ENCODE data around the gene GPR6.

The GPR6 gene

GRCh38 chr6:109961611-109962041 is 16.5 kb upstream of the GPR6 start:
- Histone ChIP-seq H3K4me3 (0 out of 20 replicates have a peak overlapping the region, but pooled peaks of 1 of the 10 experiments have one; percentile 30), H3K4me1 (peaks cover 12 to 31% (median 23%) of the 10 kb centered on the region in 10 experiments), H3K9ac (peak overlapping the region in 7 of 11 experiments; percentile 7 to 64 (median 30); a peak in 9 of 22 replicates), H3K36me3 (0 out of 22 replicates have a peak, but pooled peaks cover 0 to 4% (median 0%) of the 10 kb centered on the region in 11 experiments), H4K20me1 (no peaks in the 10 kb centered on the region), H3K4me2 (peak overlapping the region; percentile 33 to 83 (median 67)), H3K27me3 (no peaks in the 10 kb centered on the region), H3K9me3 (replicated peaks in 1 of 11) (peaks cover 15 to 25% (median 20%) of the 10 kb centered on the region in 11 experiments), H3K27ac (peak overlapping the region in 8 of 11 experiments; percentile 45 to 84 (median 72); a peak in 15 of 22 replicates)
- peak in 3 of 11 experiments; percentile 11 to 31 (median 26); a peak in 1 of 22 replicates for TF ChIP-seq Cebpa-rat (IDR thresholded peaks at IDR 0.05)

GRCh38 chr6:109962271-109962670 is 15.8 kb upstream of the GPR6 start:
- peak overlapping the region in 8 of 11 experiments; percentile 41 to 82 (median 65); a peak in 15 of 22 replicates for H3K27ac ChIP-seq
- H4K20me1 ChIP-seq = no peaks in the 10 kb centered on the region
- peak overlapping the region in 3 of 11 experiments; percentile 2 to 34 (median 17); a peak in 4 of 22 replicates for H3K9ac ChIP-seq
- no peak overlapping the region for H3K4me3 ChIP-seq
- H3K36me3 ChIP-seq = 0 out of 22 replicates have a peak, but pooled peaks cover 0 to 4% (median 0%) of the 10 kb centered on the region in 11 experiments
- H3K9me3 ChIP-seq (replicated peaks in 1 of 11) = peaks cover 15 to 25% (median 20%) of the 10 kb centered on the region in 11 experiments
- peak overlapping the region in 9 of 11 experiments; percentile 59 to 83 (median 69); a peak in 18 of 22 replicates for H3K4me2 ChIP-seq
- TF ChIP-seq Cebpa-rat (IDR thresholded peaks at IDR 0.05) = no peak
- H3K4me1 ChIP-seq = peaks cover 12 to 38% (median 27%) of the 10 kb centered on the region in 10 experiments
- no peaks in the 10 kb centered on the region for H3K27me3 ChIP-seq

GRCh38 chr6:109963598-109964170 is 14.4 kb upstream of the GPR6 start:
- peaks cover 12 to 52% (median 38%) of the 10 kb centered on the region in 10 experiments for H3K4me1 ChIP-seq

DNA sequence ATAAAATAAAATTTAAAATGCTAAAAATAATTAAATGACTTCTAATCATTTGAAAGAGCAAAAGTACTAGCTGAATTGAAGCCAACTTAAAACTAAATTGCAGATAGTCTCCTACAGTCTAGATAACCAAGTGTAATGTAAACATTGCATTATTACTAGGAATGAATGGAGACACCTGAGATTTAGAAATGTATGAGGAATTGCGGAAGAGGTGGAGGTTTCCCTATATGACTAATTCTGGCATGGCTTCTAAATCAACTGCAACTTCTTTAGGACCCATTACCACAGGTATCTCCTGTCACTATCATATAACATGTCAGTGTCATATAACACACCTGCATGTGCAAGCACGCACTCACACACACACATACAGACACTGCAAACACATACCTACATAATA is 13.2 kb upstream of the GPR6 start:
- no peaks in the 10 kb centered on the region for H4K20me1 ChIP-seq
- H3K36me3 ChIP-seq = 0 out of 22 replicates have a peak, but pooled peaks cover 0 to 4% (median 0%) of the 10 kb centered on the region in 11 experiments
- H3K4me1 ChIP-seq = peaks cover 12 to 52% (median 38%) of the 10 kb centered on the region in 10 experiments
- no peaks in the 10 kb centered on the region for H3K27me3 ChIP-seq
- H3K9ac ChIP-seq = no peak overlapping the region
- H3K4me3 ChIP-seq = no peak overlapping the region
- H3K9me3 ChIP-seq (replicated peaks in 1 of 11) = peaks cover 10 to 25% (median 20%) of the 10 kb centered on the region in 11 experiments
- no peak overlapping the region for H3K27ac ChIP-seq
- TF ChIP-seq Cebpa-rat (IDR thresholded peaks at IDR 0.05) = no peak
- no peak overlapping the region for H3K4me2 ChIP-seq

More at GRCh38 chr6:109963598-109964170, 14.4 kb upstream of the GPR6 start:
- no peaks in the 10 kb centered on the region for H4K20me1 ChIP-seq
- no peak overlapping the region for H3K9ac ChIP-seq
- H3K27ac ChIP-seq = no peak overlapping the region
- peaks cover 10 to 25% (median 20%) of the 10 kb centered on the region in 11 experiments for H3K9me3 ChIP-seq (replicated peaks in 1 of 11)
- H3K36me3 ChIP-seq = 0 out of 22 replicates have a peak, but pooled peaks cover 0 to 4% (median 0%) of the 10 kb centered on the region in 11 experiments
- H3K27me3 ChIP-seq = no peaks in the 10 kb centered on the region
- TF ChIP-seq Cebpa-rat (IDR thresholded peaks at IDR 0.05) = no peak
- no peak overlapping the region for H3K4me2 ChIP-seq
- H3K4me3 ChIP-seq = no peak overlapping the region

DNA sequence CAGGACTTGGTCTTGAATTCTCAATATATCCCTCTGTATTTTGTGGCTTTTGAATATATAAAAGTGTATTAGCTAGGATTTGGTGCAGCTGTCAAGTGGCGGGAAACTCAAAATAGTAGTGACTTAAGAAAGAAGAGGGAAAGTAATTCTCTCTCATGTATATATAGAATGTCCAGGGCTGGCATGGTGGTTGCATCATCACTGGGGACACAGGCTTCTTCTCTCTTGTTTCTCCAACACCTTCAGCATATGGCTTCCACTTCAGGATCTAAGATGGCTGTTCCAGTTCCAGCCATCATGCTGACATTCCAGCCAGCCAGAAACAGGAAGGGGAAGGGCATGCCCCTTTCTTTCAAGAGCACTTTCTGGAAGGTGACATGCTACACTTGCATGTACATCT is 11.8 kb upstream of the GPR6 start:
- H3K9ac ChIP-seq = no peak overlapping the region
- peak overlapping the region in 1 of 11 experiments; percentile 65; a peak in 2 of 22 replicates for H3K4me2 ChIP-seq
- H3K9me3 ChIP-seq (replicated peaks in 1 of 11) = peaks cover 10 to 25% (median 20%) of the 10 kb centered on the region in 11 experiments
- H4K20me1 ChIP-seq = no peaks in the 10 kb centered on the region
- no peaks in the 10 kb centered on the region for H3K27me3 ChIP-seq
- no peak overlapping the region for H3K4me3 ChIP-seq
- H3K27ac ChIP-seq = no peak overlapping the region
- 0 out of 22 replicates have a peak, but pooled peaks cover 0 to 4% (median 0%) of the 10 kb centered on the region in 11 experiments for H3K36me3 ChIP-seq
- no peak for TF ChIP-seq Cebpa-rat (IDR thresholded peaks at IDR 0.05)
- peaks cover 8 to 39% (median 30%) of the 10 kb centered on the region in 10 experiments for H3K4me1 ChIP-seq

- Histone ChIP-seq H3K9me3 (replicated peaks in 1 of 11) (peaks cover 8 to 23% (median 14%) of the 10 kb centered on the region in 11 experiments; a peak in 19 of 22 replicates), H3K27ac (no peak overlapping the region), H3K4me1 (no peaks in the 10 kb centered on the region), H3K36me3 (no peaks in the 10 kb centered on the region), H3K4me3 (no peak overlapping the region), H3K4me2 (no peak overlapping the region), H4K20me1 (no peaks in the 10 kb centered on the region; a peak in 1 of 22 replicates), H3K27me3 (no peaks in the 10 kb centered on the region), H3K9ac (no peak overlapping the region)
- no peak for TF ChIP-seq Cebpa-rat (IDR thresholded peaks at IDR 0.05)
Measured at GRCh38 chr6:109977791-109978173, 329 bp upstream of the GPR6 start.

- no peaks in the 10 kb centered on the region; a peak in 1 of 22 replicates for H4K20me1 ChIP-seq
- H3K4me1 ChIP-seq = no peaks in the 10 kb centered on the region
- H3K9ac ChIP-seq = no peak overlapping the region
- peaks cover 8 to 23% (median 14%) of the 10 kb centered on the region in 11 experiments; a peak in 19 of 22 replicates for H3K9me3 ChIP-seq (replicated peaks in 1 of 11)
- no peak overlapping the region for H3K4me2 ChIP-seq
- TF ChIP-seq Cebpa-rat (IDR thresholded peaks at IDR 0.05) = no peak
- no peaks in the 10 kb centered on the region for H3K27me3 ChIP-seq
- no peak overlapping the region for H3K27ac ChIP-seq
- H3K4me3 ChIP-seq = no peak overlapping the region
- no peaks in the 10 kb centered on the region for H3K36me3 ChIP-seq
Measured at GRCh38 chr6:109979033-109979921, 1.2 kb downstream of the GPR6 start.

DNA sequence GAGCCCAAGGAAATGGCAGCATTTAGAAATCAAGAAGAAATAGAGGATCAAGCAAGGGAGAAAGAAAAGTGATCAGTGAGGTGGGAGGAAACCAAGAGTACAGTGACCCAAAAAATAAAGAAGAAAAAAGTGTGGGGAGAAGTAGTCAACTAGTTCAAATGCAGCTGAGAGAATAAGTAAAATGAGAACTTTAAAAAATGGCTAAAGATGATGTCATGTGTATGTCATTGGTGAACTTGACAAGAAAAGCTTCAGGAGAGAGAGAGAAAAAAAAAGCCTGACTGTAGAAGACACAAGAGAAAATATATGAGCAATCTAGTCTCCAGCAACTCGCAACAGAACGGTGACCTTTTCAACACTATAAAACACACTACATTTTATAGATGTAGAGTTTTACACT is 6.3 kb downstream of the GPR6 start:
- peaks cover 4 to 8% (median 6%) of the 10 kb centered on the region in 11 experiments; a peak in 19 of 22 replicates for H3K9me3 ChIP-seq (replicated peaks in 1 of 11)
- TF ChIP-seq Cebpa-rat (IDR thresholded peaks at IDR 0.05) = no peak
- H3K4me2 ChIP-seq = no peak overlapping the region
- no peak overlapping the region for H3K4me3 ChIP-seq
- H3K9ac ChIP-seq = no peak overlapping the region
- H3K27ac ChIP-seq = no peak overlapping the region
- no peaks in the 10 kb centered on the region for H4K20me1 ChIP-seq
- H3K27me3 ChIP-seq = no peaks in the 10 kb centered on the region
- H3K36me3 ChIP-seq = no peaks in the 10 kb centered on the region
- no peaks in the 10 kb centered on the region for H3K4me1 ChIP-seq

DNA sequence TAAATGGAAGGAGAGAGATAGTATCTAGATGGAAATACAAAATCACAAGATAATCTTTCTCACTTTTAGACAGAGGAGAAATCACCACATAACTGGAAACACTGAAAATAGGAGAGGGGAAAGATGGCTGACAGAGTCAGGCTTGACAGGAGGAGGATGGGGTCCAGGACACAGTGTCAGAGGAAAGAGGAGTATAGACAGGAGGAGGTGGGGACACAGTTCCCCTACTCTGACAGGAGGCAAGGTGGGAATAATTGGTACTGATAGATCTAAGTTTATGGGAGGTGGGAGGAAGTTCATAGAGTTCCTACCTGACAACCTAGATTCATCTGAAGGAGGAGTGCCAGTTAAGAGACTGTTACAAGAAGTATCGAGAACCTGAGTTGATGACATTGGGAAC is 9.1 kb downstream of the GPR6 start:
- Histone ChIP-seq H3K4me3 (no peak overlapping the region), H3K4me1 (no peaks in the 10 kb centered on the region), H3K27ac (no peak overlapping the region), H3K36me3 (no peaks in the 10 kb centered on the region), H3K9me3 (replicated peaks in 1 of 11) (peaks cover 0 to 3% (median 0%) of the 10 kb centered on the region in 11 experiments; a peak in 2 of 22 replicates), H3K4me2 (no peak overlapping the region), H3K9ac (no peak overlapping the region), H4K20me1 (no peaks in the 10 kb centered on the region), H3K27me3 (no peaks in the 10 kb centered on the region)
- TF ChIP-seq Cebpa-rat (IDR thresholded peaks at IDR 0.05) = no peak
